ENCODE results near the gene DENND6B.

DNA sequence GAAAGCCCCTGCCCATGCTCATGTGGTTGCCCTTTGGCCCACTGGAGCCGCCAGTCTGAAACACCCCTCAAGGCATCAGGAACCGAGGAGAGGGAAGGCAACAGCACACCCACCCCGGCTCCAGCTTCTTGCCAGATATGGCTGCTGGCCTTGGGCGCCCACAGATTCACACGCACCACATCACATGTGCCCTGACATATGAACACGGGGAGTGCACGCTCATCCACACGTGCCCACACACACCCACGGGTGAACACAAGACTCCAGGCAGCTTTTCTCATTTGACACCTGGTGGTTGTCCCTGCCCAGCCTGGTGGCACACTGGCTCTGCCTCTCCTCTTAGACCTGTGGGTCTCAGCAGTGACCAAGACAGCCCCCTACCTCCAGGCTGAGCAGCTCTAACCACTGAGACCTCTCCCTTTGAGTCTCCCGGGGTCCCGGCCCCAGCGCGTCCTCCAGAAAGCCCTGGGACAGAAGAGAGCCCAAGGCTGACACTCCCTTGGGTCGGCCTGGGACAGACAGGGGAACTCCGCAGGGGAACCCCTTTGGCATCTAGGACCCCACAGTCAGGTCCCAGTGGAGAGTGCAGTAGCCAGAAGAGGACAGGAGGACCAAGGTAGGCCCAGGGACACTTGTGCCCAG lies 62.6 kb downstream of the DENND6B start:
- TF ChIP-seq POLR2A (IDR thresholded peaks at IDR 0.05; ENCODE audit: low read depth, low read length) (no peak), POLR2AphosphoS5 (IDR thresholded peaks at IDR 0.05; ENCODE audit: low read depth, low read length) (no peak)

Measured in GM12891 (cell line).